OCI-LY7 (cell line): ENCODE data around the gene COQ4. TPM values are rescaled to one million over a fixed set of nuclear protein-coding genes. Genes with fewer than 3 reads are reported as not detected.
A peak's percentile ranks its signal among the peaks of the same experiment; 100 is the strongest.

ENCODE experiments used
- BruUV-seq: library from RNA; stranded (reverse); fragments of 400-500 nt; replicated peaks from 2 replicates; lab custom pipeline; 2021; lab: Mats Ljungman, UMichigan
- CTCF ChIA-PET: fragments of 300-600 bp; sonication (Branson Sonifier 250); formaldehyde crosslinking; loops from one replicate; lab custom pipeline; 2022; ENCODE audit warnings: antibody characterized with exemption; ENCODE audit not compliant: unreplicated experiment; lab: Charles Lee
- POLR2A ChIA-PET: fragments of 300-600 bp; sonication (Branson Sonifier 250); formaldehyde crosslinking; loops from one replicate; lab custom pipeline; 2022; ENCODE audit warnings: antibody characterized with exemption; lab: Charles Lee
- DNase-seq: peaks from one replicate; pipeline ENCODE4 v3.0.0-alpha.2; 2015; ENCODE audit warnings: low spot score
- H2AFZ ChIP-seq: fragments of 200-600 bp; sonication (generic), shearing (Covaris generic); 2 replicates; pipeline ENCODE4 v1.6.1; 2014; ENCODE audit warnings: mild to moderate bottlenecking, antibody characterized with exemption, low read length, moderate library complexity
- H3K27ac ChIP-seq: fragments of 200-600 bp; sonication (generic); 2 replicates; pipeline ENCODE4 v1.5.1; 2014; ENCODE audit warnings: mixed run types, low read depth, mild to moderate bottlenecking, moderate library complexity, low read length, inconsistent platforms; ENCODE audit not compliant: poor library complexity, severe bottlenecking
- H3K36me3 ChIP-seq: fragments of 200-600 bp; sonication (generic); 2 replicates; pipeline ENCODE4 v1.6.1; 2014; ENCODE audit warnings: mild to moderate bottlenecking, antibody characterized with exemption, low read length, moderate library complexity, mixed read lengths; ENCODE audit not compliant: insufficient read depth
- H3K4me1 ChIP-seq: fragments of 200-600 bp; sonication (generic); 2 replicates; pipeline ENCODE4 v1.5.1; 2014; ENCODE audit warnings: mild to moderate bottlenecking, low read length; ENCODE audit not compliant: insufficient read depth, poor library complexity, severe bottlenecking
- H3K4me2 ChIP-seq: fragments of 200-600 bp; sonication (generic); 2 replicates; pipeline ENCODE4 v1.6.1; 2014; ENCODE audit warnings: mild to moderate bottlenecking, low read length
- H3K4me3 ChIP-seq: fragments of 200-600 bp; sonication (generic); 2 replicates; pipeline ENCODE4 v1.5.1; 2014; ENCODE audit warnings: mild to moderate bottlenecking, low read depth, low read length; ENCODE audit not compliant: poor library complexity, severe bottlenecking
- H3K79me2 ChIP-seq: fragments of 200-600 bp; sonication (generic); 2 replicates; pipeline ENCODE4 v1.6.1; 2016; ENCODE audit warnings: low read depth, mild to moderate bottlenecking, low read length, moderate library complexity, mixed read lengths; ENCODE audit not compliant: insufficient read depth
- H3K9me2 ChIP-seq: fragments of 200-600 bp; sonication (generic); 2 replicates; pipeline ENCODE4 v1.6.1; 2016; ENCODE audit warnings: mild to moderate bottlenecking, low read length, mixed read lengths; ENCODE audit not compliant: insufficient read depth
- H3K9me3 ChIP-seq: fragments of 200-600 bp; sonication (generic); 2 replicates; pipeline ENCODE4 v1.6.1; 2014; ENCODE audit warnings: mild to moderate bottlenecking, mixed run types, low read length, mixed read lengths
- H4K20me1 ChIP-seq: fragments of 200-600 bp; sonication (generic); 2 replicates; pipeline ENCODE4 v1.6.1; 2014; ENCODE audit warnings: mild to moderate bottlenecking, antibody characterized with exemption, low read length, moderate library complexity, mixed read lengths; ENCODE audit not compliant: insufficient read depth
- EZH2phosphoT487 ChIP-seq: fragments of 200-600 bp; sonication (generic); IDR thresholded peaks from 2 replicates; pipeline ENCODE4 v1.6.1; 2018; ENCODE audit warnings: low read depth, borderline replicate concordance, mild to moderate bottlenecking, mixed run types, antibody characterized with exemption, low read length, moderate library complexity, mixed read lengths
- intact Hi-C: fragments of 100-400 bp; cut with micrococcal nuclease; formaldehyde crosslinking; loops from one replicate; pipeline ENCODE4 v1.10.0; 2022; ENCODE audit not compliant: unreplicated experiment
- total RNA-seq, 2 experiments: library from RNA; depleted of rRNA in 1 of 2; stranded (reverse); fragments of >200 nt in 1 of 2; shearing (Covaris generic) in 1 of 2; gene quantifications; 2 replicates each; pipeline ENCODE4 v1.2.3, GENCODE V29; 2014 to 2022
- TF ChIP-seq, protein P1 (sequence below): fragments of 200-600 bp; sonication (generic); conservative IDR thresholded peaks from 2 replicates; pipeline ENCODE4 v1.5.1; 2014; ENCODE audit warnings: mild to moderate bottlenecking, antibody characterized with exemption, low read length, moderate library complexity, mixed read lengths

The COQ4 gene
- total RNA-seq, 2 experiments from 2014 or later: 53.4 to 55.8 TPM

DNA sequence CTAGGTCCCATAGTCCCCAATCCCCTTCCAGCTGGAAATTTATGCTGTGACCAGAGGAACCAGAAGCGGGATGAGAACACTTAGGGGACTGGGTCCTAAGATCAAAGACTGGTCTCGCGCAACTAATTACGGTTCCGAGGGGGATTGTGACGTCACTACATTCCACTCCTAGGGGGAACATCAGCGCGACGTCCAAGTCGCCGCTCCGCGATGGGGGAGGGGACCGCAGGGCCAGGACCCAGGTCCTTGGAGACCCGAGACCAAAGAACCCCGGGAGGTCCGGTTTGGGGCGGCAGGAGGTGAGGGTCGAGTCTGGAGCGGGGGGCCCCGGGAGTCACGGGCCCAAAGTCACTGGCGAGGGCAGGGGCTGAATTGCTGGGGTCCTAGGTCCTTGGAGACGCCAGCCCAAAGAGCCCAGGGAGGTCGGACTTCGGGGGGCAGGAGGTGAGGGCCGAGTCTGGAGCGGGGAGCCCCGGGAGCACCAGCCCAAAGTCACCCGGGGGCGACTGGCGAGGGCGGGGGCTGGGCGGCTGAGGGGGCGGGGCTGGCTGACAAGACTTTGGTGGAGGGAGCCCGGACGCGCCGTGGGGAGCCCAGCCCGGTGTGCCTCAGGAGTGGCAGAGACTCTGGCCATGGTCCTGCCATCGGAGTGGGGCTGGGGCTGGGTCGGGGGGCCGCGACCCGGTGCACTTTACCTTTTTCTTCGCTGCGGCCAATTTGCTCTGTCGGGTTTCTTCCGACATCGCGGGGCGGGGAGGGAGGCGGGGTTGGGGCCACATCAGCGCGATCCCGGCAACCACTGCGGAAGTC is 47.2 kb upstream of the COQ4 start, which contains the start of gene GOLGA2:
Gene GOLGA2 (minus strand): TSS at position 810 of the 810 bp plus-strand sequence. CDS start 31 bp downstream, at position 779.
- H2AFZ ChIP-seq: peak within 1 kb of the TSS; percentile 85
- H3K4me1 ChIP-seq: peaks cover 16% of the 10 kb centered on the region
- peak within 1 kb of the TSS; percentile 100 for H3K4me2 ChIP-seq
- no peaks in the 10 kb centered on the region for H4K20me1 ChIP-seq
- H3K79me2 ChIP-seq: peaks cover 9% of the 10 kb centered on the region; the same call in 1 of the 2 replicates
- no peak for DNase-seq
- no peaks in the 10 kb centered on the region for H3K9me3 ChIP-seq
- no TSS peak for BruUV-seq
- CTCF ChIA-PET: interaction anchor here (1.0 kb wide), 1 partner anchor 66 kb away, joined by 5 read pairs; no protein-coding TSS in a partner anchor
- peak within 1 kb of the TSS; percentile 97 for H3K4me3 ChIP-seq
- H3K27ac ChIP-seq: peak within 1 kb of the TSS; percentile 10
- H3K9me2 ChIP-seq: no peaks in the 10 kb centered on the region
- POLR2A ChIA-PET: interaction anchor here (0.6 to 1.2 kb wide), 7 partner anchors 7 to 188 kb away, joined by 3 to 6 read pairs (median 3); no protein-coding TSS in a partner anchor
- H3K36me3 ChIP-seq: peaks cover 20% of the 10 kb centered on the region; the same call in 1 of the 2 replicates
- TF ChIP-seq EZH2phosphoT487: no peak
- TF ChIP-seq, protein P1, sequence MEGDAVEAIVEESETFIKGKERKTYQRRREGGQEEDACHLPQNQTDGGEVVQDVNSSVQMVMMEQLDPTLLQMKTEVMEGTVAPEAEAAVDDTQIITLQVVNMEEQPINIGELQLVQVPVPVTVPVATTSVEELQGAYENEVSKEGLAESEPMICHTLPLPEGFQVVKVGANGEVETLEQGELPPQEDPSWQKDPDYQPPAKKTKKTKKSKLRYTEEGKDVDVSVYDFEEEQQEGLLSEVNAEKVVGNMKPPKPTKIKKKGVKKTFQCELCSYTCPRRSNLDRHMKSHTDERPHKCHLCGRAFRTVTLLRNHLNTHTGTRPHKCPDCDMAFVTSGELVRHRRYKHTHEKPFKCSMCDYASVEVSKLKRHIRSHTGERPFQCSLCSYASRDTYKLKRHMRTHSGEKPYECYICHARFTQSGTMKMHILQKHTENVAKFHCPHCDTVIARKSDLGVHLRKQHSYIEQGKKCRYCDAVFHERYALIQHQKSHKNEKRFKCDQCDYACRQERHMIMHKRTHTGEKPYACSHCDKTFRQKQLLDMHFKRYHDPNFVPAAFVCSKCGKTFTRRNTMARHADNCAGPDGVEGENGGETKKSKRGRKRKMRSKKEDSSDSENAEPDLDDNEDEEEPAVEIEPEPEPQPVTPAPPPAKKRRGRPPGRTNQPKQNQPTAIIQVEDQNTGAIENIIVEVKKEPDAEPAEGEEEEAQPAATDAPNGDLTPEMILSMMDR: no peak
- intact Hi-C loops: loop anchor here (5.0 kb wide), 1 partner anchor 47 kb away; the partner anchor contains the start of genes COQ4 and TRUB2

DNA sequence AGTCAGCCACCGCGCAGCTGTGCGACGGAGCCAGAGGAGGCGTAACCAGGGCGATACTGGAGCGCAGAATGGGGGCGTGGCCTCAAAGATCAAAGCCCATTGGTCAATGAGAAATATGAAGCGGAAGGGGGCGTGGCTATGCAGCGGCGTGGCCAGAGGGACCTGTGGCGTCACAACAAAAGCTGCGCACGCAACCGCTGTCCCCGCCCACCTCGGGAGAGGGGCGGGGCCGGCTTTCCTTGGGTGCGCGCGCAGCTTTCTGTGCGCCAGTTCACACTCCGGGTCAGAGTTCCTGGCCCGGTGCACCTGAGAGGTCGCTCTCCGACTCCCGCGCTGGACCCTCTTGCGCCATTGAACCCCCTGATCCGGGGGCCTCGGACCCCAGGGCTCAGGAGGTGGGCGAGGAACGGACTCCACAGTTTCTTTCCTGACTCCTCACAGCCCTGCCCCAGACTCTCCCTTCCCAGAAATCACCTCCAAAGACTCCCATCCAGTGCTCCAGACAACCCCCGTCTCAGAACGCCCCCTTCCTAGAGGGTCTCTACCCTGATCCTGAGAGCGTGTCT is 46.5 kb upstream of the COQ4 start, which contains the start of gene SWI5:
Gene SWI5 (plus strand): TSS at position 269 of the 566 bp plus-strand sequence.
- DNase-seq: peak; percentile 100
- H2AFZ ChIP-seq: peak within 1 kb of the TSS; percentile 85
- CTCF ChIA-PET: interaction anchor here (1.0 kb wide), 1 partner anchor 65 kb away, joined by 5 read pairs; no protein-coding TSS in a partner anchor
- H3K4me3 ChIP-seq: peak within 1 kb of the TSS; percentile 97
- peaks cover 16% of the 10 kb centered on the region for H3K4me1 ChIP-seq
- H3K36me3 ChIP-seq: peaks cover 20% of the 10 kb centered on the region; the same call in 1 of the 2 replicates
- TF ChIP-seq, protein P1: no peak
- no peak for TF ChIP-seq EZH2phosphoT487
- intact Hi-C loops: loop anchor here (5.0 kb wide), 1 partner anchor 46 kb away; the partner anchor contains the start of genes COQ4 and TRUB2
- peaks cover 9% of the 10 kb centered on the region; the same call in 1 of the 2 replicates for H3K79me2 ChIP-seq
- H4K20me1 ChIP-seq: no peaks in the 10 kb centered on the region
- no peaks in the 10 kb centered on the region for H3K9me2 ChIP-seq
- peak within 1 kb of the TSS; percentile 100 for H3K4me2 ChIP-seq
- peak within 1 kb of the TSS; percentile 10 for H3K27ac ChIP-seq
- H3K9me3 ChIP-seq: no peaks in the 10 kb centered on the region
- POLR2A ChIA-PET: interaction anchor here (0.6 to 1.2 kb wide), 7 partner anchors 8 to 188 kb away, joined by 3 to 6 read pairs (median 3); no protein-coding TSS in a partner anchor
- BruUV-seq: no TSS peak
